ENCODE data around the gene KLRG1.

DNA sequence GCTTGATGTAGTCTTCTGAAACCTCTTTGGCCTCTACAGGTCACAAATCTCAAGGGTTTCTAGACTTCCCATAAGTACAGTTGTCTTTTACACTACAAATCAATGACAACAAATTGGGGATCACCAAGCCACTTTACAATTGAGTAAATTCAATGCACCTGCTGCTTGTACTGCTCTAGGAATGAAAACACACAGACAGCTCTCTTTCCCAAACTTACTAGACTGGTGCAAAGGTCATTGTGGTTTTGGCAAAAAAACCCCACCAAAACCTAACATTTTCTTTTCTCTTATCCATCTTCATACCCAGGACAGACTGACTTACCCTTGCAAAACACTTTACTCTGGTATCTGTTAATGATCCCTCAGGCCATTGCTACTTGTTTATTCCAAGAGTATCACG is 42.6 kb upstream of the KLRG1 start:
- TF ChIP-seq, protein P1, sequence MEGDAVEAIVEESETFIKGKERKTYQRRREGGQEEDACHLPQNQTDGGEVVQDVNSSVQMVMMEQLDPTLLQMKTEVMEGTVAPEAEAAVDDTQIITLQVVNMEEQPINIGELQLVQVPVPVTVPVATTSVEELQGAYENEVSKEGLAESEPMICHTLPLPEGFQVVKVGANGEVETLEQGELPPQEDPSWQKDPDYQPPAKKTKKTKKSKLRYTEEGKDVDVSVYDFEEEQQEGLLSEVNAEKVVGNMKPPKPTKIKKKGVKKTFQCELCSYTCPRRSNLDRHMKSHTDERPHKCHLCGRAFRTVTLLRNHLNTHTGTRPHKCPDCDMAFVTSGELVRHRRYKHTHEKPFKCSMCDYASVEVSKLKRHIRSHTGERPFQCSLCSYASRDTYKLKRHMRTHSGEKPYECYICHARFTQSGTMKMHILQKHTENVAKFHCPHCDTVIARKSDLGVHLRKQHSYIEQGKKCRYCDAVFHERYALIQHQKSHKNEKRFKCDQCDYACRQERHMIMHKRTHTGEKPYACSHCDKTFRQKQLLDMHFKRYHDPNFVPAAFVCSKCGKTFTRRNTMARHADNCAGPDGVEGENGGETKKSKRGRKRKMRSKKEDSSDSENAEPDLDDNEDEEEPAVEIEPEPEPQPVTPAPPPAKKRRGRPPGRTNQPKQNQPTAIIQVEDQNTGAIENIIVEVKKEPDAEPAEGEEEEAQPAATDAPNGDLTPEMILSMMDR (IDR thresholded peaks at IDR 0.05; ENCODE audit: insufficient read depth, low read length): no peak
- TF ChIP-seq, protein P2, sequence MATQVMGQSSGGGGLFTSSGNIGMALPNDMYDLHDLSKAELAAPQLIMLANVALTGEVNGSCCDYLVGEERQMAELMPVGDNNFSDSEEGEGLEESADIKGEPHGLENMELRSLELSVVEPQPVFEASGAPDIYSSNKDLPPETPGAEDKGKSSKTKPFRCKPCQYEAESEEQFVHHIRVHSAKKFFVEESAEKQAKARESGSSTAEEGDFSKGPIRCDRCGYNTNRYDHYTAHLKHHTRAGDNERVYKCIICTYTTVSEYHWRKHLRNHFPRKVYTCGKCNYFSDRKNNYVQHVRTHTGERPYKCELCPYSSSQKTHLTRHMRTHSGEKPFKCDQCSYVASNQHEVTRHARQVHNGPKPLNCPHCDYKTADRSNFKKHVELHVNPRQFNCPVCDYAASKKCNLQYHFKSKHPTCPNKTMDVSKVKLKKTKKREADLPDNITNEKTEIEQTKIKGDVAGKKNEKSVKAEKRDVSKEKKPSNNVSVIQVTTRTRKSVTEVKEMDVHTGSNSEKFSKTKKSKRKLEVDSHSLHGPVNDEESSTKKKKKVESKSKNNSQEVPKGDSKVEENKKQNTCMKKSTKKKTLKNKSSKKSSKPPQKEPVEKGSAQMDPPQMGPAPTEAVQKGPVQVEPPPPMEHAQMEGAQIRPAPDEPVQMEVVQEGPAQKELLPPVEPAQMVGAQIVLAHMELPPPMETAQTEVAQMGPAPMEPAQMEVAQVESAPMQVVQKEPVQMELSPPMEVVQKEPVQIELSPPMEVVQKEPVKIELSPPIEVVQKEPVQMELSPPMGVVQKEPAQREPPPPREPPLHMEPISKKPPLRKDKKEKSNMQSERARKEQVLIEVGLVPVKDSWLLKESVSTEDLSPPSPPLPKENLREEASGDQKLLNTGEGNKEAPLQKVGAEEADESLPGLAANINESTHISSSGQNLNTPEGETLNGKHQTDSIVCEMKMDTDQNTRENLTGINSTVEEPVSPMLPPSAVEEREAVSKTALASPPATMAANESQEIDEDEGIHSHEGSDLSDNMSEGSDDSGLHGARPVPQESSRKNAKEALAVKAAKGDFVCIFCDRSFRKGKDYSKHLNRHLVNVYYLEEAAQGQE (IDR thresholded peaks at IDR 0.05; ENCODE audit: insufficient replicate concordance, low read depth): no peak
